ENCODE results near the gene VGLL1.

VGLL1 gene

GRCh38 chrX:136523770-136524169, 8.2 kb upstream of the VGLL1 start:
- no peak overlapping the region for H3K27ac ChIP-seq (replicated peaks)
- TF ChIP-seq, protein P1, sequence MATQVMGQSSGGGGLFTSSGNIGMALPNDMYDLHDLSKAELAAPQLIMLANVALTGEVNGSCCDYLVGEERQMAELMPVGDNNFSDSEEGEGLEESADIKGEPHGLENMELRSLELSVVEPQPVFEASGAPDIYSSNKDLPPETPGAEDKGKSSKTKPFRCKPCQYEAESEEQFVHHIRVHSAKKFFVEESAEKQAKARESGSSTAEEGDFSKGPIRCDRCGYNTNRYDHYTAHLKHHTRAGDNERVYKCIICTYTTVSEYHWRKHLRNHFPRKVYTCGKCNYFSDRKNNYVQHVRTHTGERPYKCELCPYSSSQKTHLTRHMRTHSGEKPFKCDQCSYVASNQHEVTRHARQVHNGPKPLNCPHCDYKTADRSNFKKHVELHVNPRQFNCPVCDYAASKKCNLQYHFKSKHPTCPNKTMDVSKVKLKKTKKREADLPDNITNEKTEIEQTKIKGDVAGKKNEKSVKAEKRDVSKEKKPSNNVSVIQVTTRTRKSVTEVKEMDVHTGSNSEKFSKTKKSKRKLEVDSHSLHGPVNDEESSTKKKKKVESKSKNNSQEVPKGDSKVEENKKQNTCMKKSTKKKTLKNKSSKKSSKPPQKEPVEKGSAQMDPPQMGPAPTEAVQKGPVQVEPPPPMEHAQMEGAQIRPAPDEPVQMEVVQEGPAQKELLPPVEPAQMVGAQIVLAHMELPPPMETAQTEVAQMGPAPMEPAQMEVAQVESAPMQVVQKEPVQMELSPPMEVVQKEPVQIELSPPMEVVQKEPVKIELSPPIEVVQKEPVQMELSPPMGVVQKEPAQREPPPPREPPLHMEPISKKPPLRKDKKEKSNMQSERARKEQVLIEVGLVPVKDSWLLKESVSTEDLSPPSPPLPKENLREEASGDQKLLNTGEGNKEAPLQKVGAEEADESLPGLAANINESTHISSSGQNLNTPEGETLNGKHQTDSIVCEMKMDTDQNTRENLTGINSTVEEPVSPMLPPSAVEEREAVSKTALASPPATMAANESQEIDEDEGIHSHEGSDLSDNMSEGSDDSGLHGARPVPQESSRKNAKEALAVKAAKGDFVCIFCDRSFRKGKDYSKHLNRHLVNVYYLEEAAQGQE (IDR thresholded peaks at IDR 0.05; ENCODE audit: insufficient replicate concordance, low read depth) = no peak
- TF ChIP-seq GABPA (IDR thresholded peaks at IDR 0.05; ENCODE audit: low read depth) = no peak
- no peak for TF ChIP-seq POLR2AphosphoS5 (IDR thresholded peaks at IDR 0.05; ENCODE audit: low read depth)
- no peak for TF ChIP-seq SPI1 (IDR thresholded peaks at IDR 0.05; ENCODE audit: borderline replicate concordance, low read depth)
- TF ChIP-seq, protein P2, sequence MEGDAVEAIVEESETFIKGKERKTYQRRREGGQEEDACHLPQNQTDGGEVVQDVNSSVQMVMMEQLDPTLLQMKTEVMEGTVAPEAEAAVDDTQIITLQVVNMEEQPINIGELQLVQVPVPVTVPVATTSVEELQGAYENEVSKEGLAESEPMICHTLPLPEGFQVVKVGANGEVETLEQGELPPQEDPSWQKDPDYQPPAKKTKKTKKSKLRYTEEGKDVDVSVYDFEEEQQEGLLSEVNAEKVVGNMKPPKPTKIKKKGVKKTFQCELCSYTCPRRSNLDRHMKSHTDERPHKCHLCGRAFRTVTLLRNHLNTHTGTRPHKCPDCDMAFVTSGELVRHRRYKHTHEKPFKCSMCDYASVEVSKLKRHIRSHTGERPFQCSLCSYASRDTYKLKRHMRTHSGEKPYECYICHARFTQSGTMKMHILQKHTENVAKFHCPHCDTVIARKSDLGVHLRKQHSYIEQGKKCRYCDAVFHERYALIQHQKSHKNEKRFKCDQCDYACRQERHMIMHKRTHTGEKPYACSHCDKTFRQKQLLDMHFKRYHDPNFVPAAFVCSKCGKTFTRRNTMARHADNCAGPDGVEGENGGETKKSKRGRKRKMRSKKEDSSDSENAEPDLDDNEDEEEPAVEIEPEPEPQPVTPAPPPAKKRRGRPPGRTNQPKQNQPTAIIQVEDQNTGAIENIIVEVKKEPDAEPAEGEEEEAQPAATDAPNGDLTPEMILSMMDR (IDR thresholded peaks at IDR 0.05; ENCODE audit: insufficient read depth, low read length) = no peak
- no peak overlapping the region for H3K4me3 ChIP-seq (replicated peaks; ENCODE audit: insufficient read depth, low read length)
- H3K27me3 ChIP-seq (ENCODE audit: insufficient read depth, poor library complexity, severe bottlenecking) = no peaks in the 10 kb centered on the region
- no peak for DNase-seq (ENCODE audit: low read depth in 1 of 2, low spot score in 1 of 2)

GRCh38 chrX:136525738-136526606, 6.0 kb upstream of the VGLL1 start:
- Histone ChIP-seq H3K27ac (replicated peaks) (no peak overlapping the region), H3K4me3 (replicated peaks; ENCODE audit: insufficient read depth, low read length) (no peak overlapping the region), H3K27me3 (ENCODE audit: insufficient read depth, poor library complexity, severe bottlenecking) (no peaks in the 10 kb centered on the region)
- no peak for DNase-seq (ENCODE audit: low read depth in 1 of 2, low spot score in 1 of 2)
- TF ChIP-seq, protein P2 (IDR thresholded peaks at IDR 0.05; ENCODE audit: insufficient read depth, low read length) = no peak
- TF ChIP-seq, protein P1 (IDR thresholded peaks at IDR 0.05; ENCODE audit: insufficient replicate concordance, low read depth) = no peak
- no peak for TF ChIP-seq SPI1 (IDR thresholded peaks at IDR 0.05; ENCODE audit: borderline replicate concordance, low read depth)
- no peak for TF ChIP-seq POLR2AphosphoS5 (IDR thresholded peaks at IDR 0.05; ENCODE audit: low read depth)
- no peak for TF ChIP-seq GABPA (IDR thresholded peaks at IDR 0.05; ENCODE audit: low read depth)

- H3K27ac ChIP-seq (replicated peaks) = no peak overlapping the region
- DNase-seq (ENCODE audit: low read depth in 1 of 2, low spot score in 1 of 2) = no peak
- TF ChIP-seq, protein P2 (IDR thresholded peaks at IDR 0.05; ENCODE audit: insufficient read depth, low read length) = no peak
- TF ChIP-seq, protein P1 (IDR thresholded peaks at IDR 0.05; ENCODE audit: insufficient replicate concordance, low read depth) = no peak
- no peak for TF ChIP-seq SPI1 (IDR thresholded peaks at IDR 0.05; ENCODE audit: borderline replicate concordance, low read depth)
- TF ChIP-seq POLR2AphosphoS5 (IDR thresholded peaks at IDR 0.05; ENCODE audit: low read depth) = no peak
- no peak for TF ChIP-seq GABPA (IDR thresholded peaks at IDR 0.05; ENCODE audit: low read depth)
- no peaks in the 10 kb centered on the region for H3K27me3 ChIP-seq (ENCODE audit: insufficient read depth, poor library complexity, severe bottlenecking)
- no peak overlapping the region for H3K4me3 ChIP-seq (replicated peaks; ENCODE audit: insufficient read depth, low read length)
Measured at GRCh38 chrX:136528645-136529315, 3.2 kb upstream of the VGLL1 start.
